NCI-H2107 treated with DMSO at 0.1 percent for 48 hours (cell line): ENCODE data around the gene HNRNPM.
A peak's percentile ranks its signal among the peaks of the same experiment; 100 is the strongest.
"Not testable (repeated sequence)": the region's sequence is repeated elsewhere in the genome, so short reads cannot be mapped to it uniquely, and the experiment has no call there.

Experiments
- DNase-seq: peaks from one replicate; lab custom pipeline; 2025; ENCODE audit not compliant: unreplicated experiment; lab: John Stamatoyannopoulos, UW

The HNRNPM gene

DNA sequence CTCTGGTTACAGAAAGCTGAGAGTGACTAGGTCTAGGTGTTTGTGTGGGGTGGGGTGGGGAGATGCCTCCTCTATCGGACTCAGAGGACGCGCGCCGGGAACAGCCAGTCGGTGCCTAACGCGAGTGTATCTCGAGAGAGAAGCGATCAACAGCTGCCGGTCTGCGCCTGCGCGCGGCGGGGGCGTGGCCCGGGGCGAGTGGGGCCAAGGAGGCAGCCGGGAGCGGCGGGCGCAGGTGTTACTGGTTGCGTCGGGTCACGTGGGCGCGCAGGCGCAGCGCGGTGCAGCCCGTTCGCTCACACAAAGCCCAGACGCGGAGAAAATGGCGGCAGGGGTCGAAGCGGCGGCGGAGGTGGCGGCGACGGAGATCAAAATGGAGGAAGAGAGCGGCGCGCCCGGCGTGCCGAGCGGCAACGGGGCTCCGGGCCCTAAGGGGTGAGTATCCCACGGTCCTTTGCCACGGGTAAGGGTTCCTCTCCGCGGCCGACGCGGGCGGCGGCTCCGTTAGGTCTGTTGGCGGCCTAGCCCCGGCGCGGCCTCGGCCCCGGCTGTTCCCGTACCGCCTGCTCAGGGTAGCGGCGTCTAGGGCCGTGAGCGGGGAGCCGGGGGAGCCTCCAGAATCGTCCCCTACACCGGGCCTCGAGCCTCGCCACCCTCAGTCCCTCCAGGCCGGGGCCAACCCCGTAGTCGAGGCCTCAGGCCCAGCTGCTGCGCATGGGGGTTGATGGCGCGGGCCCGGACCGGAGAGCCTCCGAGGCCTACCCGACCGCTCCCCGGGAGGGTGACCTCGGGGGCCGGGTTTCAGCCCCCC is at the start of gene HNRNPM:
Gene HNRNPM, plus strand, starts transcription at position 299 of the 811 bp plus-strand sequence. Its CDS starts 24 bp downstream, at position 323.
- DNase-seq: peak; percentile 98

DNA sequence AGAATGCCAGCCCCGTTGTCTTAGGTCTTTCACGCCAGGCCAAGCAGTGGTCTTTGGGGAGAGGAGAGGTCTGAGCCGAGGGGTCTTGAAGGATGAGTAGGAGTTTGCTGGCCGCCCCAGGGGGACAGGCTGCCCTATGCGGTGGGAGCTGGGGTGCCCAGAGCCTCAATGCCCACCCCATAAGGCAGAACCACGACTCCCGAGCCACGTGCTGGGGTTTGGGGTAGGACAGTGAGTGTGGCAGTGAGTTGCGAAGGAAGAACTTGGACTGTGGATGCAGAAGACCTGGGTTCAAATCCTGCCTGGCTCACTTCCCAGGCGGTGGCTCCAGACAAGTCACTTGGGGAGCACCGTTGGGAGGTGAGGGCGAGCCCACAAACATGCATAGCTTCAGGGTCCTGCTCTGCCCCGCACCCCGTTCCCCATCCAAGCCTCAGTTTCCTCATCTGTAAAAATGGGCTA is 49.1 kb upstream of the HNRNPM start:
- DNase-seq: no peak

DNA sequence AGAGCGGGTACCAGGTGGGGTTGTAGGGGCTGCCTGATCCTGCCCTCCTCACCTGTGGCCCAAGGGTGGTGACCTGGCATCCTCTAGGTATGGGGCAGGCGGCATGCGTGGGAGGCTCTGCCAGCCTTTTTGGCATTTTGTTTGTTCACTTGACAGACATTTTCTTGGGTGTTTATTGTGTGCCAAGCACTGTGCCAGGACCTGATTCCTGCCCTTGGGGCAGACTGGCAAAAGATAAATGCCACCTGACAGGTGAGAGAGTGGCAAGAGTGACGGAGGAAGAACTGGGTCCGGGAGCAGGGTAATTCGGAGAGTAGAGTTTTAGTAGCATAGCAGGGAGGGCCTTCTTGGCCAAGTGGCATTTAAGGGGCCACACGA is 48.6 kb upstream of the HNRNPM start:
- no peak for DNase-seq

- DNase-seq: no peak
Observed at GRCh38 chr19:8396563-8397203, 48.1 kb upstream of the HNRNPM start.

GRCh38 chr19:8397271-8397670 is 47.5 kb upstream of the HNRNPM start:
- DNase-seq: no peak

GRCh38 chr19:8397746-8398310 is 46.9 kb upstream of the HNRNPM start:
- DNase-seq: no peak

GRCh38 chr19:8398311-8398771 is 46.4 kb upstream of the HNRNPM start:
- no peak for DNase-seq

GRCh38 chr19:8399681-8400188 is 45.0 kb upstream of the HNRNPM start:
- no peak for DNase-seq

GRCh38 chr19:8401981-8402411 is 42.8 kb upstream of the HNRNPM start:
- no peak for DNase-seq

- no peak for DNase-seq
Observed at GRCh38 chr19:8403098-8403819, 41.5 kb upstream of the HNRNPM start.

DNA sequence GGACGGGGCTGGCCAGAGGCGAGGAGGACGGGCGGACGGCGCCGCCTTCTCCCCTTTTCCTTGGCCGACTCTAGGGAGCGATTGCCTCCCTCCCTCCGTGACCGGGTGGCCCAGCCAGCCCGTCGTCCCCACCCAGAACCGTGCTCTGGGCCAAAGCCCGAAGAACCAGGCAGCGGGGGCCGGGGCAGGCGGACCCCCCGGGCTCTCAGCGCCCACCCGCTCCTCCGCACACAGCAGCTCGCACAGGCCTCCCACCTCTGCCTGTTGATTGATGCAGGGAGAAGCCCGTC is 41.0 kb upstream of the HNRNPM start:
- no peak for DNase-seq

- DNase-seq: no peak
Observed at GRCh38 chr19:8404391-8405151, 40.2 kb upstream of the HNRNPM start.

DNA sequence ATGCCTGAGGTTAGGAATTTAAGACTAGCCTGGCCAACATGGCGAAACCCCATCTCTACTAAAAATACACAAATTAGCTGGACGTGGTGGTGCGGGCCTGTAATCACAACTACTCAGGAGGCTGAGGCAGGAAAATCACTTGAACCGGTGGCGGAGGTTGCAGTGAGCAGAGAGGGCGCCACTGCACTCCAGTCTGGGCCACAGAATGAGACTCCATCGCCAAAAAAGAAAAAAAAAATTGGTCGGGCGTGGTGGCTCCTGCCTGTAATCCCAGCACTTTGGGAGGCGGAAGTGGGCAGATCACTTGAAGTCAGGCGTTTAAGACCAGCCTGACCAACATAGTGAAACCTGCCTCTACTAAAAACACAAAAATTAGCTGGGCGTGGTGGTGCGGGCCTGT is 34.1 kb upstream of the HNRNPM start:
- DNase-seq: not testable (repeated sequence)

GRCh38 chr19:8412783-8413628 is 31.8 kb upstream of the HNRNPM start, which contains the start of gene MARCHF2:
Gene MARCHF2 (plus strand): TSS chr19:8413305. CDS start chr19:8421841, 8,536 bp downstream.
- DNase-seq: peak; percentile 46

DNA sequence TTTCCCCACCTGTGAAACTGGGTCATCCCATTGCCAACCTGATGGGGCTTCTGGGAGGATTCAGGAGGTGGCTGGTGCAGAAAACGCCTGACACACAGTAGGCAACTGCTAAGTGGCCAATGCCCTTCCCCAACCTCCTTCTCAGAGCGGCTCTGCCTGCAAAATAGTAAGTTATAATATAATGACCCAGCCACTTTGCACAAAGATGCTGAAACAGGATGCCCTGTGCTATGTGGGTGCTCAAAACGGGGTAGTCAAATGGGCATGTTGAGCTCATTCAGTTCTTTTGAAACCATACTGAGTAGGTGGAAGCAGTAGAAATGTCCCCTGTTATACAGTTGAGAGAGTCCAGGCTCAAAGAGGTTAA is 31.2 kb upstream of the HNRNPM start:
- no peak for DNase-seq

DNA sequence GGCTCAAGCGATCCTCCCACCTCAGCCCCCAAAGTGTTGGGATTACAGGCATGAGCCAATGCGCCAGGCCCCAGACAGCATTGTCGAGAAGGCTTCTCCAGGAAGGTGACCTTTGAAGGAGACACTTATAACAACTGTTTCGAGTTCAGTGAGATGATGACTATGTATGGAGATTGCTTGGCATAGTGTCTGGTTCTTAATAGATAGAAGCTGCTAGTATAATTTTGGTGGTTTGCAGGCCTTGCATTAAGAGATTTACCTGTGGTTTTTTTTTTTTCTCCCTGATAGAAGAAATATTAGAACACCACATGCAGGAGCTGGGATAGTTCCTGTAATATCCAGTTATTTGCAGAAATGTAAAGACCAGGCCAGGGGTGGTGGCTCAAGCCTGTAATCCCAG is 28.0 kb upstream of the HNRNPM start:
- DNase-seq: no peak

GRCh38 chr19:8421484-8422461 is 23.0 kb upstream of the HNRNPM start:
- no peak for DNase-seq

DNA sequence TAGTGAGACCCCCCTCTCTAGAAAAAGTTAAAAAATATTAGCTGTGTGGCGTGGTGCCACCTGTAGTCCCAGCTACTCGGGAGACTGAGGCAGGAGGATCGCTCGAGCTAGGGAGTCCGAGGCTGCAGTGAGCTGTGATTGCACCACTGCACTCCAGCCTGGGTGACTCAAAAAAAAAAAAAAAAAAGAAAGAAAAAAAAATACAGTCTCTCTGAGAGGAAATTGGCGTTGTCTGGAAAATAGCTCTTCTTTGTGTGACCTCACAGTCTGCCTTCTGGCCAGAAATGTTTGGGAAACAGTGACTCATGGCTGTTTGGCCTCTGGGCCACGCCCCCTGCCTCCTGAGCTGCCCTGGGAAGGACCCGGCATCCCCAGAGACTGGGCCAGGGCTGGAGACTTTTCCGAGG is 21.0 kb upstream of the HNRNPM start:
- DNase-seq: no peak
